ENCODE data around the gene SUMO4. TPM values are rescaled to one million over a fixed set of nuclear protein-coding genes. Genes with fewer than 3 reads are reported as not detected.

Gene SUMO4
- total and polyA plus RNA-seq, 2 of the 8 experiments (the other 6 are each of a cell fraction or from before 2014, with no cell fraction given), result 0.09 to 1.3 TPM

- Histone ChIP-seq H3K4me2 (ENCODE audit: insufficient read depth in 1 of 2, low read depth in 2 of 2, low read length in 2 of 2) (no peak overlapping the region), H3K79me1 (ENCODE audit: low read depth, low read length) (no peaks in the 10 kb centered on the region; the same call in 1 of the 2 replicates), H4K8ac (ENCODE audit: extremely low read depth, insufficient read depth, low read length) (no peak overlapping the region), H3K18ac (ENCODE audit: extremely low read depth, low read length) (no peak overlapping the region), H3K79me2 (ENCODE audit: control insufficient read depth in 1 of 2, insufficient read depth in 2 of 2, low read length in 2 of 2) (peaks cover 0 to 32% of the 10 kb centered on the region in 2 experiments; a peak in 2 of 4 replicates), H3K14ac (ENCODE audit: insufficient read length) (no peak overlapping the region), H3K23me2 (ENCODE audit: low read depth, low read length) (no peaks in the 10 kb centered on the region), H3K9ac (replicated peaks in 1 of 4; ENCODE audit: extremely low read depth in 1 of 4, low read depth in 3 of 4, low read length in 3 of 4) (no peak overlapping the region), H2BK120ac (replicated peaks; ENCODE audit: low read depth, low read length) (no peak overlapping the region), H2AFZ (ENCODE audit: low read length) (no peak overlapping the region), H2BK12ac (ENCODE audit: low read depth, low read length) (no peak overlapping the region), H4K5ac (ENCODE audit: insufficient read length, low read depth, low read length) (no peak overlapping the region), H3K27me3 (replicated peaks in 1 of 4; ENCODE audit: control insufficient read depth in 3 of 4, extremely low read depth in 1 of 4, insufficient read depth in 3 of 4, low read length in 3 of 4) (no peaks in the 10 kb centered on the region), H4K91ac (replicated peaks; ENCODE audit: insufficient read length, low read length) (no peak overlapping the region), H4K20me1 (replicated peaks in 1 of 2; ENCODE audit: control insufficient read depth in 1 of 2, insufficient read depth in 2 of 2, low read length in 2 of 2) (no peaks in the 10 kb centered on the region), H2BK20ac (ENCODE audit: low read length) (no peak overlapping the region), H2BK15ac (ENCODE audit: low read length) (no peak overlapping the region), H3K27ac (ENCODE audit: low read depth, low read length) (no peak overlapping the region), H3K4ac (replicated peaks; ENCODE audit: insufficient read length, low read depth, low read length) (no peak overlapping the region), H3K4me1 (replicated peaks in 1 of 4; ENCODE audit: control insufficient read depth in 3 of 4, insufficient read depth in 4 of 4, low read length in 3 of 4) (no peaks in the 10 kb centered on the region), H3K36me3 (ENCODE audit: control insufficient read depth in 2 of 4, insufficient read depth in 4 of 4, low read length in 3 of 4) (peaks cover 0 to 5% (median 0%) of the 10 kb centered on the region in 4 experiments; a peak in 1 of 8 replicates), H2AK5ac (ENCODE audit: low read depth, low read length) (no peak overlapping the region), H3K4me3 (ENCODE audit: extremely low read depth in 1 of 4, insufficient read depth in 2 of 4, low read depth in 3 of 4, low read length in 4 of 4) (no peak overlapping the region), H3K23ac (ENCODE audit: insufficient read length) (no peak overlapping the region), H3K9me3 (ENCODE audit: insufficient read depth in 2 of 2, low read depth in 1 of 2, low read length in 1 of 2) (no peaks in the 10 kb centered on the region), H3K56ac (replicated peaks; ENCODE audit: insufficient read length, low read depth, low read length) (no peak overlapping the region), H2BK5ac (ENCODE audit: low read depth, low read length) (no peak overlapping the region)
- POLR2A ChIA-PET (ENCODE audit: partially characterized antibody), result interaction anchor here (1.3 kb wide), 1 partner anchor 77 kb away, joined by 3 read pairs; no protein-coding TSS in a partner anchor
- CTCF ChIA-PET (ENCODE audit: partially characterized antibody), result interaction anchor here (0.6 to 1.5 kb wide), 6 partner anchors 60 to 310 kb away, joined by 3 to 4 read pairs (median 3); no protein-coding TSS in a partner anchor
- FAIRE-seq (no peak), DNase-seq (ENCODE audit: low read depth in 1 of 2, low spot score in 2 of 2) (no peak)
- 95% methylated on average over 6 of the region's 6 CpGs; no CpG with 5 or more reads in 1 of the 2 experiments for WGBS, 2 experiments (ENCODE audit: extremely low coverage in 1 of 2, insufficient coverage in 1 of 2, insufficient read length in 1 of 2, insufficient replicate concordance in 2 of 2, low coverage in 1 of 2, low lambda C conversion rate in 2 of 2, missing lambda C conversion rate in 1 of 2)
Observed at GRCh38 chr6:149392093-149392492, 8.0 kb upstream of the SUMO4 start.

All from H1 (cell line).